GM21717 (cell line): ENCODE results near the gene LRP1B.

Experiments
- ATAC-seq: cut with Tn5 transposase; IDR thresholded peaks from one replicate; pipeline ENCODE4 v1.9.1; 2021; ENCODE audit warnings: mild to moderate bottlenecking, moderate library complexity; ENCODE audit not compliant: unreplicated experiment

Gene LRP1B

GRCh38 chr2:142042536-142043199 is 88.1 kb downstream of the LRP1B start:
- no peak for ATAC-seq

- ATAC-seq = no peak
Observed at GRCh38 chr2:142041996-142042395, 88.8 kb downstream of the LRP1B start.

GRCh38 chr2:142041105-142041504 is 89.7 kb downstream of the LRP1B start:
- no peak for ATAC-seq

GRCh38 chr2:142040556-142040955 is 90.3 kb downstream of the LRP1B start:
- no peak for ATAC-seq

- no peak for ATAC-seq
Observed at GRCh38 chr2:142038826-142039225, 92.0 kb downstream of the LRP1B start.

- ATAC-seq = no peak
Observed at GRCh38 chr2:142037744-142038143, 93.1 kb downstream of the LRP1B start.

GRCh38 chr2:142037066-142037465 is 93.8 kb downstream of the LRP1B start:
- no peak for ATAC-seq

- no peak for ATAC-seq
Observed at GRCh38 chr2:142033393-142033792, 97.4 kb downstream of the LRP1B start.

GRCh38 chr2:142031656-142032055 is 99.2 kb downstream of the LRP1B start:
- ATAC-seq = no peak

GRCh38 chr2:142030735-142031134 is 100.1 kb downstream of the LRP1B start:
- ATAC-seq = no peak

GRCh38 chr2:142029974-142030373 is 100.8 kb downstream of the LRP1B start:
- ATAC-seq = no peak

- no peak for ATAC-seq
Observed at GRCh38 chr2:142025394-142025793, 105.4 kb downstream of the LRP1B start.

GRCh38 chr2:142020368-142020767 is 110.4 kb downstream of the LRP1B start:
- ATAC-seq = no peak

- no peak for ATAC-seq
Observed at GRCh38 chr2:142014536-142014935, 116.3 kb downstream of the LRP1B start.

- no peak for ATAC-seq
Observed at GRCh38 chr2:142012797-142013196, 118.0 kb downstream of the LRP1B start.

GRCh38 chr2:142010477-142011270 is 120.1 kb downstream of the LRP1B start:
- no peak for ATAC-seq

- ATAC-seq = no peak
Observed at GRCh38 chr2:142008135-142008744, 122.6 kb downstream of the LRP1B start.

- no peak for ATAC-seq
Observed at GRCh38 chr2:141994066-141994465, 136.8 kb downstream of the LRP1B start.

GRCh38 chr2:141992695-141993094 is 138.1 kb downstream of the LRP1B start:
- ATAC-seq = no peak

GRCh38 chr2:141968433-141968832 is 162.4 kb downstream of the LRP1B start:
- no peak for ATAC-seq

- no peak for ATAC-seq
Observed at GRCh38 chr2:141967980-141968379, 162.8 kb downstream of the LRP1B start.

- no peak for ATAC-seq
Observed at GRCh38 chr2:141967503-141967902, 163.3 kb downstream of the LRP1B start.
